Activated CD4-positive, alpha-beta memory T cell treated with anti-CD3 and anti-CD28 coated beads, Interleukin-2, amount 10 ng/mL, durations not matched to agents 7 days and 5 days (primary cell): ENCODE measurements around the gene VPS8. TPM values are rescaled to one million over a fixed set of nuclear protein-coding genes. Genes with fewer than 3 reads are reported as not detected.

Source experiments
- CTCF ChIA-PET: fragments of 350-600 bp; sonication (Branson Sonifier 250); formaldehyde crosslinking; loops from one replicate; lab custom pipeline; 2021; ENCODE audit warnings: antibody characterized with exemption, inconsistent platforms; lab: Charles Lee
- POLR2A ChIA-PET: fragments of 350-600 bp; sonication (Branson Sonifier 250); formaldehyde crosslinking; loops from one replicate; lab custom pipeline; 2021; ENCODE audit warnings: antibody characterized with exemption; lab: Charles Lee
- DNase-seq: peaks from one replicate; pipeline ENCODE4 v3.0.0-alpha.2; 2020
- H3K27ac Mint-ChIP-seq: one replicate; pipeline ENCODE4 v1.8.0; 2021; ENCODE audit warnings: mild to moderate bottlenecking, mixed read lengths
- H3K27me3 Mint-ChIP-seq: one replicate; pipeline ENCODE4 v1.8.0; 2021; ENCODE audit warnings: mixed read lengths
- H3K36me3 Mint-ChIP-seq: one replicate; pipeline ENCODE4 v1.8.0; 2021; ENCODE audit warnings: low read depth, mixed read lengths
- H3K4me1 Mint-ChIP-seq: one replicate; pipeline ENCODE4 v1.8.0; 2021; ENCODE audit warnings: mixed read lengths
- H3K4me3 Mint-ChIP-seq: one replicate; pipeline ENCODE4 v1.8.0; 2021; ENCODE audit warnings: mild to moderate bottlenecking, mixed read lengths
- H3K9me3 Mint-ChIP-seq: one replicate; pipeline ENCODE4 v1.8.0; 2021; ENCODE audit warnings: mixed read lengths
- total RNA-seq, 2 experiments: library from RNA; stranded (reverse); gene quantifications; one replicate each; pipeline ENCODE4 v1.2.3, GENCODE V29; 2021

VPS8 gene
- total RNA-seq, 2 experiments from 2014 or later: 60.8 to 61.2 TPM

- Mint-ChIP-seq H3K4me3 (no peak overlapping the region), H3K36me3 (no peaks in the 10 kb centered on the region), H3K27ac (no peak overlapping the region), H3K9me3 (no peaks in the 10 kb centered on the region), H3K27me3 (peaks cover 19% of the 10 kb centered on the region), H3K4me1 (peaks cover 26% of the 10 kb centered on the region)
- CTCF ChIA-PET: interaction anchor here (1.6 to 1.7 kb wide), 2 partner anchors 12 to 15 kb away, joined by 7 read pairs; no protein-coding TSS in a partner anchor
- POLR2A ChIA-PET: no interaction called here
- no peak for DNase-seq
Observed at GRCh38 chr3:184789314-184789998, 22.5 kb upstream of the VPS8 start.

GRCh38 chr3:184791171-184791570 lies 20.8 kb upstream of the VPS8 start:
- no peak overlapping the region for H3K4me3 Mint-ChIP-seq
- peaks cover 12% of the 10 kb centered on the region for H3K4me1 Mint-ChIP-seq
- H3K27ac Mint-ChIP-seq: no peak overlapping the region
- H3K36me3 Mint-ChIP-seq: no peaks in the 10 kb centered on the region
- peaks cover 14% of the 10 kb centered on the region for H3K27me3 Mint-ChIP-seq
- DNase-seq: no peak
- POLR2A ChIA-PET: no interaction called here
- CTCF ChIA-PET: interaction anchor here (0.8 to 1.6 kb wide), 3 partner anchors 11 to 230 kb away, joined by 3 to 7 read pairs (median 3); partner anchors contain the start of gene EPHB3
- no peaks in the 10 kb centered on the region for H3K9me3 Mint-ChIP-seq

- ChIA-PET POLR2A (no interaction called here), CTCF (no interaction called here)
- H3K4me1 Mint-ChIP-seq: peaks cover 5% of the 10 kb centered on the region
Observed at GRCh38 chr3:184795522-184796190, 16.3 kb upstream of the VPS8 start.

GRCh38 chr3:184796551-184796950 lies 15.4 kb upstream of the VPS8 start:
- peak; percentile 11 for DNase-seq
- Mint-ChIP-seq H3K9me3 (no peaks in the 10 kb centered on the region), H3K4me3 (no peak overlapping the region), H3K27me3 (peaks cover 40% of the 10 kb centered on the region), H3K4me1 (peaks cover 5% of the 10 kb centered on the region), H3K27ac (no peak overlapping the region), H3K36me3 (no peaks in the 10 kb centered on the region)
- ChIA-PET POLR2A (no interaction called here), CTCF (no interaction called here)

More at GRCh38 chr3:184795522-184796190, 16.3 kb upstream of the VPS8 start:
- Mint-ChIP-seq H3K9me3 (no peaks in the 10 kb centered on the region), H3K4me3 (no peak overlapping the region), H3K27ac (no peak overlapping the region), H3K27me3 (peaks cover 35% of the 10 kb centered on the region), H3K36me3 (no peaks in the 10 kb centered on the region)
- no peak for DNase-seq

- POLR2A ChIA-PET: no interaction called here
- DNase-seq: peak; percentile 5
- no peak overlapping the region for H3K27ac Mint-ChIP-seq
- CTCF ChIA-PET: no interaction called here
- peaks cover 39% of the 10 kb centered on the region for H3K27me3 Mint-ChIP-seq
- H3K36me3 Mint-ChIP-seq: no peaks in the 10 kb centered on the region
- no peaks in the 10 kb centered on the region for H3K9me3 Mint-ChIP-seq
- peaks cover 5% of the 10 kb centered on the region for H3K4me1 Mint-ChIP-seq
- no peak overlapping the region for H3K4me3 Mint-ChIP-seq
Observed at GRCh38 chr3:184796954-184797353, 15.0 kb upstream of the VPS8 start.

DNA sequence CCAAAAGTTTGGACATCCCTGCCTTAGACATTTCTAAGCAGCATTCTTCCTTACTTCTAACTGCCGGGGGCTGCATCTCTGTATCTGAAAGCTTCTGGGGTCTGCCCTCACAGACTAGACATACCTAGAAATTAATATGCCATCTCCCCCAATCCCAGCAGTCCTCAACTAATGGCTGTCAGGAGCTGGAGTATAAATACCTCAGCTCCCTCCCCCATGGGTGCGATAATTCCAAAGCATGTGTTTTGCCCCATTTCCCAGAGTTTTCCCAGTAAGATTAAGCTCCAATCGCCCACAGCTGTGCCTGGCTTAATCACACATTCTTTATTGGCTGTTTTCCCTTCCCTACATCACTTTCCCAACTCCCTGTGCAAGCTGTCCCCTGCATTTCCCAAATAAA lies 13.8 kb upstream of the VPS8 start:
- Mint-ChIP-seq H3K27ac (no peak overlapping the region), H3K9me3 (no peaks in the 10 kb centered on the region), H3K27me3 (peaks cover 35% of the 10 kb centered on the region), H3K4me1 (peaks cover 5% of the 10 kb centered on the region), H3K36me3 (no peaks in the 10 kb centered on the region), H3K4me3 (no peak overlapping the region)
- ChIA-PET POLR2A (no interaction called here), CTCF (interaction anchor here (1.1 kb wide), 1 partner anchor 20 kb away, joined by 4 read pairs; no protein-coding TSS in a partner anchor)
- DNase-seq: no peak

- peaks cover 8% of the 10 kb centered on the region for H3K4me1 Mint-ChIP-seq
- POLR2A ChIA-PET: no interaction called here
- DNase-seq: no peak
Observed at GRCh38 chr3:184800349-184800930, 11.5 kb upstream of the VPS8 start.

DNA sequence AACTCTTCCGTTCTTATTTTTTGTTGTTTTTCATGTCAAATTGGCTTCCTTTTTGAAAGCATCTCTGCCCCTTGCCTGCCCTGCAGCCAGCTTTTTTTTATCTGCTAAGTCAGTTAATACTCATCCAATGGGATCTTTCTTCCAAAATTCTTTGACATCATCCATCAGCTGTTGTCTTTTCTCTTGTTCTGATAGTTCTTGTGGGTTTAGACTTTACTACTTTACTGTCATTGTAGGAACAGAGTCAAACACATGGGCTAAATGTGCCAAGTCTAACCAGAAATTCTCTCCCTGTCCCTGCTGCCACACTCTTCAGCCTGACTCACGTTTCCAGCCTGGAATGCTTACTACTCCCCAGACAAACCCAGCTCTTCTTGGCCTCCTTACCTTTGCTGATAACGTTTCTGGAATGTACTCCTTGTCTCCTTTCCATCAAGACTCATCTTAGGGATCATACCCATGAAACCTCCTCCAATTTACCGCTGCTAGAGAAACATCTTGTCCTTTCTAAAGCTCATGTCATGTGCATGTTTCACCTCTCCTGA lies 10.7 kb upstream of the VPS8 start:
- H3K27ac Mint-ChIP-seq: no peak overlapping the region
- ChIA-PET POLR2A (interaction anchor here (2.0 kb wide), 1 partner anchor 10 kb away, joined by 4 read pairs; the partner anchor contains the start of gene VPS8), CTCF (interaction anchor here (1.0 to 1.8 kb wide), 5 partner anchors 9 to 30 kb away, joined by 3 to 6 read pairs (median 4); no protein-coding TSS in a partner anchor)
- peaks cover 5% of the 10 kb centered on the region for H3K4me1 Mint-ChIP-seq
- DNase-seq: no peak
- peaks cover 34% of the 10 kb centered on the region for H3K27me3 Mint-ChIP-seq
- H3K36me3 Mint-ChIP-seq: no peaks in the 10 kb centered on the region
- no peak overlapping the region for H3K4me3 Mint-ChIP-seq
- no peaks in the 10 kb centered on the region for H3K9me3 Mint-ChIP-seq

More at GRCh38 chr3:184800349-184800930, 11.5 kb upstream of the VPS8 start:
- CTCF ChIA-PET: interaction anchor here (1.2 to 1.8 kb wide), 4 partner anchors 10 to 31 kb away, joined by 3 to 6 read pairs (median 4); no protein-coding TSS in a partner anchor
- Mint-ChIP-seq H3K36me3 (no peaks in the 10 kb centered on the region), H3K4me3 (no peak overlapping the region), H3K27me3 (peaks cover 34% of the 10 kb centered on the region), H3K9me3 (no peaks in the 10 kb centered on the region), H3K27ac (no peak overlapping the region)

GRCh38 chr3:184802150-184802549 lies 9.8 kb upstream of the VPS8 start:
- Mint-ChIP-seq H3K4me3 (no peak overlapping the region), H3K27ac (no peak overlapping the region), H3K4me1 (peaks cover 2% of the 10 kb centered on the region), H3K27me3 (peaks cover 34% of the 10 kb centered on the region), H3K36me3 (no peaks in the 10 kb centered on the region), H3K9me3 (no peaks in the 10 kb centered on the region)
- DNase-seq: no peak
- ChIA-PET CTCF (interaction anchor here (0.8 to 3.2 kb wide), 6 partner anchors 11 to 30 kb away, joined by 3 to 15 read pairs (median 5); no protein-coding TSS in a partner anchor), POLR2A (interaction anchor here (2.0 kb wide), 1 partner anchor 9 kb away, joined by 4 read pairs; the partner anchor contains the start of gene VPS8)

DNA sequence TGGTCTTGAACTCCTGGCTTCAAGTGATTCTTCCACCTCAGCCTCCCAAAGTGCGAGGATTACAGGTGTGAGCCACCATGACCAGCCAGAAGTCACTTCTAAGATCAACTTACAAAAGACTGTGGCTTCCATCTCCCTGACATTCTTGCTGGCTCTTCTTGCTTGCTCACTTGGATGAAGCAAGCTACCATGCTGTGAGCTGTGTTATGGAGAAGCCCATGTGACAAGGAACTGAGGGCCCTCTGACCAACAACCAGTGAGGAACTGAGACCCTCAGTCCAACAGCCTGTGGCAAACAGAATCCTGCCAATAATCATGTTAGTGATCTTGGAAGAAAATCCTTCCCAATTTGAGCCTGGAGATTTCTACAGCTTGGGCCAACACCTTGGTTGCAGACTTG lies 7.2 kb upstream of the VPS8 start:
- Mint-ChIP-seq H3K27me3 (peaks cover 21% of the 10 kb centered on the region), H3K4me1 (peaks cover 2% of the 10 kb centered on the region), H3K27ac (no peak overlapping the region), H3K36me3 (no peaks in the 10 kb centered on the region), H3K9me3 (no peaks in the 10 kb centered on the region), H3K4me3 (no peak overlapping the region)
- ChIA-PET CTCF (interaction anchor here (0.6 to 3.2 kb wide), 8 partner anchors 9 to 248 kb away, joined by 4 to 15 read pairs (median 8); no protein-coding TSS in a partner anchor), POLR2A (no interaction called here)
- DNase-seq: no peak

- POLR2A ChIA-PET: no interaction called here
- Mint-ChIP-seq H3K4me1 (peaks cover 8% of the 10 kb centered on the region), H3K36me3 (no peaks in the 10 kb centered on the region), H3K9me3 (no peaks in the 10 kb centered on the region), H3K4me3 (no peak overlapping the region), H3K27me3 (peaks cover 15% of the 10 kb centered on the region), H3K27ac (no peak overlapping the region)
- CTCF ChIA-PET: interaction anchor here (1.1 to 3.2 kb wide), 2 partner anchors 8 to 9 kb away, joined by 3 to 15 read pairs; no protein-coding TSS in a partner anchor
- no peak for DNase-seq
Observed at GRCh38 chr3:184805351-184806038, 6.5 kb upstream of the VPS8 start.
